Panc1 (cell line): ENCODE results near the gene FKBP1A. TPM values are rescaled to one million over a fixed set of nuclear protein-coding genes. Genes with fewer than 3 reads are reported as not detected.

Experiments used
- ATAC-seq: fragments of 200-7000 bp; cut with Tn5 transposase; 2 replicates; pipeline ENCODE4 v1.9.1; 2020; ENCODE audit warnings: mild to moderate bottlenecking, moderate library complexity
- BruUV-seq: library from RNA; stranded (reverse); fragments of 400-500 nt; replicated peaks from 2 replicates; lab custom pipeline; 2021; lab: Mats Ljungman, UMichigan
- CTCF ChIA-PET: fragments of 300-600 bp; sonication (Branson Sonifier 250); formaldehyde crosslinking; loops from one replicate; lab custom pipeline; 2022; ENCODE audit warnings: antibody characterized with exemption; lab: Charles Lee
- POLR2A ChIA-PET: fragments of 300-600 bp; sonication (Branson Sonifier 250); formaldehyde crosslinking; loops from one replicate; lab custom pipeline; 2022; ENCODE audit warnings: antibody characterized with exemption; lab: Charles Lee
- DNase-seq: peaks from one replicate; pipeline ENCODE4 v3.0.0-alpha.2; 2010; ENCODE audit warnings: low read depth, low spot score
- H3K27ac ChIP-seq: 2 replicates; pipeline ENCODE4 v1.5.1; 2011; ENCODE audit warnings: mild to moderate bottlenecking, low read length, inconsistent platforms
- H3K27me3 ChIP-seq: fragments of 200-500 bp; sonication (Bioruptor generic); 2 replicates; pipeline ENCODE4 v1.6.0; 2014; ENCODE audit warnings: low read length, inconsistent platforms; ENCODE audit not compliant: control insufficient read depth, insufficient read depth
- H3K36me3 ChIP-seq: fragments of 200-500 bp; sonication (Bioruptor generic); 2 replicates; pipeline ENCODE4 v1.5.1; 2014; ENCODE audit warnings: inconsistent platforms, mild to moderate bottlenecking, low read length, moderate library complexity; ENCODE audit not compliant: control insufficient read depth, insufficient read depth
- H3K4me1 ChIP-seq: 2 replicates; pipeline ENCODE4 v1.5.1; 2011; ENCODE audit warnings: inconsistent platforms, mild to moderate bottlenecking, low read length, moderate library complexity; ENCODE audit not compliant: control insufficient read depth, insufficient read depth
- H3K4me3 ChIP-seq, 2 experiments: 2 replicates each; pipeline ENCODE4 v1.5.1; 2011 to 2012; ENCODE audit warnings: low read depth in 2 of 2, low read length in 2 of 2, mild to moderate bottlenecking in 2 of 2, inconsistent platforms in 1 of 2, moderate library complexity in 1 of 2
- H3K9me3 ChIP-seq: fragments of 200-500 bp; sonication (Bioruptor generic); 2 replicates; pipeline ENCODE4 v1.5.1; 2014; ENCODE audit warnings: low read depth, mild to moderate bottlenecking, inconsistent platforms, low read length, moderate library complexity; ENCODE audit not compliant: control insufficient read depth, insufficient read depth
- POLR2AphosphoS5 ChIP-seq: IDR thresholded peaks from 2 replicates; pipeline ENCODE4 v1.6.1; 2012; ENCODE audit warnings: mild to moderate bottlenecking, low read depth, low read length, moderate library complexity
- SIN3A ChIP-seq: IDR thresholded peaks from 2 replicates; pipeline ENCODE4 v1.6.1; 2012; ENCODE audit warnings: low read depth, mild to moderate bottlenecking, low read length, moderate library complexity, borderline replicate concordance; ENCODE audit not compliant: insufficient read depth
- TCF7L2 ChIP-seq: IDR thresholded peaks from 2 replicates; pipeline ENCODE4 v1.6.1; 2011; ENCODE audit warnings: mild to moderate bottlenecking, low read depth, low read length, inconsistent platforms
- in situ Hi-C: cut with HindIII; loops from 2 replicates; pipeline ENCODE4 v1.10.0; 2016; ENCODE audit warnings: low sequenced_read_pairs, low pct_unique_long_range_greater_than_20kb
- intact Hi-C: fragments of 100-400 bp; cut with micrococcal nuclease; formaldehyde crosslinking; loops from one replicate; pipeline ENCODE4 v1.10.0; 2022; ENCODE audit not compliant: unreplicated experiment
- total RNA-seq: library from RNA; stranded (reverse); gene quantifications from one replicate; pipeline ENCODE4 v1.2.1, GENCODE V29; 2021; ENCODE audit not compliant: unreplicated experiment
- TF ChIP-seq, protein P1 (sequence below), 2 experiments: IDR thresholded peaks; 2 replicates each; pipeline ENCODE4 v1.6.1; 2011 to 2012; ENCODE audit warnings: low read depth in 2 of 2, control low read depth in 1 of 2, low read length in 1 of 2, mild to moderate bottlenecking in 1 of 2, moderate library complexity in 1 of 2; ENCODE audit not compliant: insufficient read depth in 1 of 2
- TF ChIP-seq, protein P2 (sequence below): fragments of 450-650 bp; IDR thresholded peaks from 2 replicates; pipeline ENCODE4 v1.5.1; 2017; ENCODE audit warnings: mild to moderate bottlenecking

The FKBP1A gene
- total RNA-seq, 1 experiment from 2014 or later, result 695 TPM

DNA sequence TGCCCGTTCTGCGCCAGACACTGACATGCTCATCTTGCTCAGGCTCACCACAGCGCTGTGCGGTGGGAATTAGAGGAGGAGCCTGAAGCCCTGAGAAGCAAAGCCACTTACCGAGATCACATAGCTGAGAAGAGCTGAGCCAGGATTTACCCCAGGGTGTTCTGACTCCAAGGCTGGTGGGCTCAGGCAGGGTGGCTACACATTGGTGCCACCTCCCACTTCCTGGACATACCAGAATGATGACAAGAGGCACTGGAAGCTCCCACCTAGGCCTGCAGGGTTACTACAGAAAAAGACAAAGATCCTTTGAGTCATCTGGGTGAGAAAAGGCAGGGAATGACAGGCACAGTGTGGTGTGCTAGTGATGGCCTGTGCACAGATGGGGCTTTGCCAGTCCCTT, 24.4 kb upstream of the FKBP1A start:
- ATAC-seq (0 out of 2 replicates have a peak, but pooled peaks have one; percentile 1), DNase-seq (no peak)
- in situ Hi-C loops (no loop called here), intact Hi-C loops (no loop called here)
- H3K4me3 ChIP-seq, result no peak overlapping the region
- ChIA-PET POLR2A (no interaction called here), CTCF (no interaction called here)
- H3K27ac ChIP-seq, result peak overlapping the region; percentile 100
- H3K9me3 ChIP-seq, result peaks cover 22% of the 10 kb centered on the region; the same call in 1 of the 2 replicates
- TF ChIP-seq, protein P1, sequence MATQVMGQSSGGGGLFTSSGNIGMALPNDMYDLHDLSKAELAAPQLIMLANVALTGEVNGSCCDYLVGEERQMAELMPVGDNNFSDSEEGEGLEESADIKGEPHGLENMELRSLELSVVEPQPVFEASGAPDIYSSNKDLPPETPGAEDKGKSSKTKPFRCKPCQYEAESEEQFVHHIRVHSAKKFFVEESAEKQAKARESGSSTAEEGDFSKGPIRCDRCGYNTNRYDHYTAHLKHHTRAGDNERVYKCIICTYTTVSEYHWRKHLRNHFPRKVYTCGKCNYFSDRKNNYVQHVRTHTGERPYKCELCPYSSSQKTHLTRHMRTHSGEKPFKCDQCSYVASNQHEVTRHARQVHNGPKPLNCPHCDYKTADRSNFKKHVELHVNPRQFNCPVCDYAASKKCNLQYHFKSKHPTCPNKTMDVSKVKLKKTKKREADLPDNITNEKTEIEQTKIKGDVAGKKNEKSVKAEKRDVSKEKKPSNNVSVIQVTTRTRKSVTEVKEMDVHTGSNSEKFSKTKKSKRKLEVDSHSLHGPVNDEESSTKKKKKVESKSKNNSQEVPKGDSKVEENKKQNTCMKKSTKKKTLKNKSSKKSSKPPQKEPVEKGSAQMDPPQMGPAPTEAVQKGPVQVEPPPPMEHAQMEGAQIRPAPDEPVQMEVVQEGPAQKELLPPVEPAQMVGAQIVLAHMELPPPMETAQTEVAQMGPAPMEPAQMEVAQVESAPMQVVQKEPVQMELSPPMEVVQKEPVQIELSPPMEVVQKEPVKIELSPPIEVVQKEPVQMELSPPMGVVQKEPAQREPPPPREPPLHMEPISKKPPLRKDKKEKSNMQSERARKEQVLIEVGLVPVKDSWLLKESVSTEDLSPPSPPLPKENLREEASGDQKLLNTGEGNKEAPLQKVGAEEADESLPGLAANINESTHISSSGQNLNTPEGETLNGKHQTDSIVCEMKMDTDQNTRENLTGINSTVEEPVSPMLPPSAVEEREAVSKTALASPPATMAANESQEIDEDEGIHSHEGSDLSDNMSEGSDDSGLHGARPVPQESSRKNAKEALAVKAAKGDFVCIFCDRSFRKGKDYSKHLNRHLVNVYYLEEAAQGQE (IDR thresholded peaks at IDR 0.05; ENCODE audit: insufficient read depth in 1 of 2, low read depth in 2 of 2, low read length in 1 of 2), result no peak
- TF ChIP-seq, protein P2, sequence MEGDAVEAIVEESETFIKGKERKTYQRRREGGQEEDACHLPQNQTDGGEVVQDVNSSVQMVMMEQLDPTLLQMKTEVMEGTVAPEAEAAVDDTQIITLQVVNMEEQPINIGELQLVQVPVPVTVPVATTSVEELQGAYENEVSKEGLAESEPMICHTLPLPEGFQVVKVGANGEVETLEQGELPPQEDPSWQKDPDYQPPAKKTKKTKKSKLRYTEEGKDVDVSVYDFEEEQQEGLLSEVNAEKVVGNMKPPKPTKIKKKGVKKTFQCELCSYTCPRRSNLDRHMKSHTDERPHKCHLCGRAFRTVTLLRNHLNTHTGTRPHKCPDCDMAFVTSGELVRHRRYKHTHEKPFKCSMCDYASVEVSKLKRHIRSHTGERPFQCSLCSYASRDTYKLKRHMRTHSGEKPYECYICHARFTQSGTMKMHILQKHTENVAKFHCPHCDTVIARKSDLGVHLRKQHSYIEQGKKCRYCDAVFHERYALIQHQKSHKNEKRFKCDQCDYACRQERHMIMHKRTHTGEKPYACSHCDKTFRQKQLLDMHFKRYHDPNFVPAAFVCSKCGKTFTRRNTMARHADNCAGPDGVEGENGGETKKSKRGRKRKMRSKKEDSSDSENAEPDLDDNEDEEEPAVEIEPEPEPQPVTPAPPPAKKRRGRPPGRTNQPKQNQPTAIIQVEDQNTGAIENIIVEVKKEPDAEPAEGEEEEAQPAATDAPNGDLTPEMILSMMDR, result no peak
- TF ChIP-seq POLR2AphosphoS5, result no peak
- no peak for TF ChIP-seq TCF7L2
- TF ChIP-seq SIN3A, result no peak
- H3K36me3 ChIP-seq, result no peaks in the 10 kb centered on the region
- BruUV-seq, result no TSS peak
- H3K27me3 ChIP-seq, result no peaks in the 10 kb centered on the region
- peaks cover 44% of the 10 kb centered on the region for H3K4me1 ChIP-seq

DNA sequence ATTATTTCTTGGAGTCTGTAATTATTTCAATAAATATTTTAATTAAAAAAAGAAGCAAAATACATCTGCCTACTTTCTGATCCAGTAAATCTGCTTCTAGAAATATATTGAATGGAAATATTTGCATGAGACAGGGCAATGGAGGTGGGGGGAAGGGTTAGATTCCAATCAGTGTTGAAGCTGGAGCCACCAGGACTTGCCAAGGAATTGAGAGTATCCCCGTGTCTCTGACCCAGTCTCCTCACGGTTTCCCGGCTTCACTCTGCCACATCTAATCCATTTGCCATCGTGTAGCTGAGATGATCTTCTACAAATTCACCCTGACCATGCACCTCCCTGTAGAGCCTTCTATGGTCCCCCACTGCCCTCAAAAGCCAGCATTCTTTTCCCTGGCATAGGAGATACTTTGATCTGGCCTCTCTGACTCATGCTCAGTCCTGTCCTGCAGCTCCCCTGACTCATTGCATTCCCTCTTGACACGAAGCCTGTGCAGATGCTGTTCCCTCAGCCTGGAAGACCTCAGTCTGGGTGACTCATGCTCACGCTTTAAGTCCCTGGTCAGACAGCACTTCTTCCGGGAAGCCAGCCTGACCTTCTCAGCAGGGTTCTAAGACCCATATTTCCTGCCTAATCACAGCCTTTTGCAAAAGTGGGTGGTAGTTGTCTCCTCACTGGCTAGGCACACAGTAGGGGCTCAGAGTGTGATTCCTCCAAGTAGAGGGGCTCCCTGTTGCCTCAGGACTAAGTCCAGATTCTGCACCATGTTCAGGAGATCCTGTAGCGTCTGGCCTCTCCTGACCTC, 23.0 kb upstream of the FKBP1A start:
- ATAC-seq (peak; percentile 98), DNase-seq (peak; percentile 99)
- in situ Hi-C loops (no loop called here), intact Hi-C loops (no loop called here)
- peaks cover 28% of the 10 kb centered on the region; the same call in 1 of the 2 replicates for H3K9me3 ChIP-seq
- H3K27ac ChIP-seq, result peak overlapping the region; percentile 100
- H3K36me3 ChIP-seq, result no peaks in the 10 kb centered on the region
- BruUV-seq, result no TSS peak
- peak overlapping the region; percentile 8 to 31; a peak in 2 of 4 replicates for H3K4me3 ChIP-seq
- H3K4me1 ChIP-seq, result peaks cover 44% of the 10 kb centered on the region
- TF ChIP-seq, protein P1 (IDR thresholded peaks at IDR 0.05; ENCODE audit: insufficient read depth in 1 of 2, low read depth in 2 of 2, low read length in 1 of 2), result 0 out of 4 replicates have a peak, but pooled peaks of 1 of the 2 experiments have one; percentile 48
- TF ChIP-seq TCF7L2 (peak; percentile 99), POLR2AphosphoS5 (peak; percentile 81), SIN3A (no peak)
- no peaks in the 10 kb centered on the region for H3K27me3 ChIP-seq
- ChIA-PET CTCF (no interaction called here), POLR2A (no interaction called here)
